ENCODE measurements around the gene SDCBP2.

DNA sequence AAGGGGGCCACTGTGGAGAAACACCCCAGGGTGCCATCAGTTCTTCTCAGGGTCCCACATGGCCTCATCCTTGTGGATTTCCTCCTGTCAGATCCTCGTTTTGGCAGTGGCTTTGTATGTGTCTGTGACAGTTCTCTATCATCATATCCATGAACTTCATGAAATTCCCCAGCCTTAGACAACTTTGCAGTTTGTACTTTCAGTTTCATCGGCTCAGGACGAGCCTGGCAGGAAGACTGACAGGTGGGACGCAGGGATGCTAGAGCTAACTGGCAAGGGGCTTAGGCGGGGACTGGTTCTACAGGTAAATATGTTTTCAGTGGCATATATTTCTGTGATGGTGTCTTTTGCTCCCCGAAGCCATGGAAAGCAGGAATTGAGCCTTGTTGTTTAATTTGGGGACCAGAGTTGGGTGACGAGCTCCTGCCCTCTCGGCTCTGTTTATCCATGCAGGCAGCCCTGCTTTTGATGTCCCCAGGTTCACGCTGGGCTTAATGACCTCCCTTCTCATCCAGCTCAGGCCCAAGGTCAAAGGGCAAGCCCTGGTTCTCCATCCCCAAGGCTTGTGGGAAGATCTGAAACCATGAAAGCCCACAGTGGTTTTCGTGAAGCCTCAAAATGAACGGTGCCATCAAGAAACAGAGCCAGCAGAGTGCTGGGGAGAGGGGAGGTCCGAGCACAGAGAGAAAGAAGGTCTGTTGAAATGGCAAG lies 11.2 kb downstream of the SDCBP2 start:
- no peak for TF ChIP-seq CTCF (IDR thresholded peaks at IDR 0.05)
- no peak for TF ChIP-seq POLR2A (IDR thresholded peaks at IDR 0.05)

All from uterus (tissue), 2 donors.